Natural killer cell (primary cell): ENCODE results near the gene RAB40C. TPM values are rescaled to one million over a fixed set of nuclear protein-coding genes. Genes with fewer than 3 reads are reported as not detected.

ENCODE experiments used
- ATAC-seq, 3 donors: fragments of 150-1000 bp in 2 of 3; fragments of 200-7000 bp in 1 of 3; cut with Tn5 transposase; 1 replicate in 1 of 3; 2 replicates in 2 of 3; pipeline ENCODE4 v1.10.0; 2021; ENCODE audit warnings: mild to moderate bottlenecking in 2 of 3, moderate library complexity in 2 of 3
- DNase-seq, 2 donors: peaks; one replicate each; pipeline versions ENCODE4 v3.0.0 to v3.0.0-alpha.2; 2013 to 2021; ENCODE audit warnings: mixed read lengths in 1 of 2
- H3K27ac ChIP-seq: one replicate; pipeline ENCODE4 v1.5.1; 2013; ENCODE audit warnings: mild to moderate bottlenecking, low read length
- H3K27me3 ChIP-seq: one replicate; pipeline ENCODE4 v1.6.1; 2013; ENCODE audit warnings: low read length; ENCODE audit not compliant: control insufficient read depth, insufficient read depth
- H3K36me3 ChIP-seq: one replicate; pipeline ENCODE4 v1.6.1; 2013; ENCODE audit warnings: low read length; ENCODE audit not compliant: control insufficient read depth, insufficient read depth
- H3K4me1 ChIP-seq: one replicate; pipeline ENCODE4 v1.6.1; 2013; ENCODE audit warnings: low read length; ENCODE audit not compliant: control insufficient read depth, insufficient read depth
- H3K4me3 ChIP-seq: one replicate; pipeline ENCODE4 v1.5.1; 2013; ENCODE audit warnings: low read length
- H3K9me3 ChIP-seq: one replicate; pipeline ENCODE4 v1.6.1; 2013; ENCODE audit warnings: low read length; ENCODE audit not compliant: control insufficient read depth, insufficient read depth
- H3K27ac Mint-ChIP-seq, 2 donors: one replicate each; pipeline ENCODE4 v1.8.0; 2022; ENCODE audit warnings: mild to moderate bottlenecking in 2 of 2, mixed read lengths in 2 of 2, moderate library complexity in 1 of 2
- H3K27me3 Mint-ChIP-seq, 2 donors: one replicate each; pipeline ENCODE4 v1.8.0; 2022; ENCODE audit warnings: low read depth in 2 of 2, mixed read lengths in 2 of 2
- H3K36me3 Mint-ChIP-seq: one replicate; pipeline ENCODE4 v1.8.0; 2022; ENCODE audit warnings: mixed read lengths
- H3K4me1 Mint-ChIP-seq, 2 donors: one replicate each; pipeline ENCODE4 v1.8.0; 2022; ENCODE audit warnings: mixed read lengths in 2 of 2
- H3K4me3 Mint-ChIP-seq: one replicate; pipeline ENCODE4 v1.8.0; 2022; ENCODE audit warnings: mild to moderate bottlenecking, moderate library complexity, mixed read lengths
- H3K9me3 Mint-ChIP-seq, 2 donors: one replicate each; pipeline ENCODE4 v1.8.0; 2022; ENCODE audit warnings: mixed read lengths in 2 of 2
- CTCF ChIP-seq: fragments of 200-600 bp; IDR thresholded peaks from one replicate; pipeline ENCODE4 v1.8.0; 2022; ENCODE audit warnings: antibody characterized with exemption
- WGBS: methylation state at CpG from one replicate; pipeline ENCODE4 v1.1.7; 2013; ENCODE audit warnings: missing lambda C conversion rate; ENCODE audit not compliant: insufficient coverage; 5-methylcytosine and 5-hydroxymethylcytosine counted together
- intact Hi-C: fragments of 100-400 bp; cut with micrococcal nuclease; formaldehyde crosslinking; loops from one replicate; pipeline ENCODE4 v1.14.2; 2022
- total RNA-seq, 4 donors: library from RNA; stranded (reverse); fragments of 120-200 nt in 1 of 4; gene quantifications; one replicate each; pipeline versions ENCODE4 v1.2.3 to v1.2.4, GENCODE V29; 2013 to 2022

RAB40C gene
- total RNA-seq, 3 donors from 2014 or later (not counting 1 experiment from before 2014, with no cell fraction given) = 12.7 to 20.8 (median 20.0) TPM

GRCh38 chr16:617855-618254 lies 28.0 kb downstream of the RAB40C start:
- no peaks in the 10 kb centered on the region for H3K9me3 Mint-ChIP-seq
- WGBS = 94% methylated on average over 16 of the region's 16 CpGs
- peaks cover 0 to 5% of the 10 kb centered on the region in 2 donors for H3K4me1 Mint-ChIP-seq
- DNase-seq (no peak), ATAC-seq (no peak)
- Histone ChIP-seq H3K27ac (no peak overlapping the region), H3K27me3 (no peaks in the 10 kb centered on the region), H3K9me3 (no peaks in the 10 kb centered on the region), H3K4me3 (no peak overlapping the region), H3K36me3 (no peaks in the 10 kb centered on the region), H3K4me1 (no peaks in the 10 kb centered on the region)
- H3K4me3 Mint-ChIP-seq = no peak overlapping the region
- H3K36me3 Mint-ChIP-seq = no peaks in the 10 kb centered on the region
- H3K27ac Mint-ChIP-seq = no peak overlapping the region
- no peak for TF ChIP-seq CTCF
- intact Hi-C loops = no loop called here
- H3K27me3 Mint-ChIP-seq = no peaks in the 10 kb centered on the region

GRCh38 chr16:619476-620100 lies 29.7 kb downstream of the RAB40C start:
- Mint-ChIP-seq H3K36me3 (no peaks in the 10 kb centered on the region), H3K4me1 (peaks cover 0 to 5% of the 10 kb centered on the region in 2 donors), H3K27me3 (no peaks in the 10 kb centered on the region), H3K27ac (no peak overlapping the region), H3K4me3 (no peak overlapping the region), H3K9me3 (no peaks in the 10 kb centered on the region)
- 97% methylated on average over 20 of the region's 20 CpGs for WGBS
- Histone ChIP-seq H3K4me1 (no peaks in the 10 kb centered on the region), H3K27me3 (no peaks in the 10 kb centered on the region), H3K27ac (no peak overlapping the region), H3K36me3 (no peaks in the 10 kb centered on the region), H3K9me3 (no peaks in the 10 kb centered on the region), H3K4me3 (no peak overlapping the region)
- no peak for TF ChIP-seq CTCF
- intact Hi-C loops = no loop called here
- ATAC-seq = no peak
- DNase-seq = no peak

- H3K4me3 Mint-ChIP-seq = no peak overlapping the region
- Histone ChIP-seq H3K27me3 (no peaks in the 10 kb centered on the region), H3K9me3 (no peaks in the 10 kb centered on the region), H3K36me3 (peaks cover 4% of the 10 kb centered on the region), H3K27ac (no peak overlapping the region), H3K4me3 (no peak overlapping the region), H3K4me1 (no peaks in the 10 kb centered on the region)
- H3K27me3 Mint-ChIP-seq = no peaks in the 10 kb centered on the region
- peaks cover 0 to 5% of the 10 kb centered on the region in 2 donors for H3K4me1 Mint-ChIP-seq
- intact Hi-C loops = no loop called here
- 94% methylated on average over 38 of the region's 41 CpGs for WGBS
- H3K36me3 Mint-ChIP-seq = no peaks in the 10 kb centered on the region
- no peaks in the 10 kb centered on the region for H3K9me3 Mint-ChIP-seq
- TF ChIP-seq CTCF = no peak
- DNase-seq (no peak), ATAC-seq (no peak)
- H3K27ac Mint-ChIP-seq = no peak overlapping the region
Observed at GRCh38 chr16:620700-621525, 31.0 kb downstream of the RAB40C start.
